Epidermal melanocyte (primary cell): ENCODE measurements around the gene DOLPP1.

ENCODE experiments used
- DNase-seq: peaks from one replicate; pipeline ENCODE4 v3.0.0; 2011; ENCODE audit warnings: low spot score; ENCODE audit not compliant: insufficient read length

The DOLPP1 gene

GRCh38 chr9:129094387-129095169 is 13.7 kb downstream of the DOLPP1 start:
- DNase-seq: no peak

- no peak for DNase-seq
These were observed 14.3 kb downstream of the DOLPP1 start for GRCh38 chr9:129095170-129095667.

DNA sequence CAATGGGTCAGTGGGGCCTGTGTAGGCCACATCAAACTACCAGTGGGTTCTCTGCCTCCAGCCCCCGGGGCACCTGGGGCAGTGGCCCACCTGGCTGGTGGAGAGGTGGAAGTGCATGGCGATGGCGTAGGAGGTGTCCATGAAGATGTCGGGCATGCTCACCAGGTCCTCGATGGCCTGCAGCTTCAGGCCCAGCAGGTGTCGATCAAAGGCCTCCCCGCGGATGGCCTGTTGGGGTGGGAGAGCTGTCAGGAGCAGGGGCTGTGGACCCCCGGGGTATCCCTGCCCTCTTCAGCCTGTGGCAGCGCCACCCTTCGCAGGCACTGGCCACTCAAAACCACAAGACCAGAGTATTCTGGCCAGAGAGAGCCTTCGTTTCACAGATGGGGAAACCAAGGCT is 15.0 kb downstream of the DOLPP1 start:
- DNase-seq: no peak

DNA sequence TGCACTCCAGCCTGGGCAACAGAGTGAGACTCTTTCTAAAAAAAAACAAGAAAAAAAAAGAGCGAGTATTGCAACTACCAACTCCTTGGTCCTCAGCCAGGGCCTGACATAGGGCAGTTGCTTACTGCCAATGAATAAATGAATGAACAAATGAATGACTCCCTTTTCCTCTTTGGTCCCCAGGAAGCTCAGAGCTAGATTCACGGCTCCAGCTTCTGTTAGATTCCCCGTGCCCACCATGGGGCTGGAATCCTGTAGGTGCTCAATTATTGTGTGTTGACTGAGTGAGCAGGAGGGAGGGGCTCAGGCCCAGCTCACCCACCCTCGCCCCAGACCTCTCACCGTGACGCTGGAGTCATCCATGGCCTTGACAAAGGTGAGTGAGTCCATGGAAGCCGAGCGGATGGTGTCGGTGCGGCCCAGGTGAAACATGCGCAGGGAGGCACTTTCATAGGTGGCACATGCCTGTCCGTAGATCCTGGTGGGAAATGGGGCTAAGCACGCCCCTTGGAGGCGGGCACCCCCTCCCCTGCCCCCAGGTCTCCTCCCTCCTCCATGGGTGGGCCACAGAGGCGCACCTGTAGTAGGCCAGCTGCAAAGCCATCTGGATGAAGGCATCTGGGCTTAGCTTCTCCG is 16.9 kb downstream of the DOLPP1 start:
- no peak for DNase-seq

GRCh38 chr9:129098328-129098727 is 17.4 kb downstream of the DOLPP1 start:
- no peak for DNase-seq

DNA sequence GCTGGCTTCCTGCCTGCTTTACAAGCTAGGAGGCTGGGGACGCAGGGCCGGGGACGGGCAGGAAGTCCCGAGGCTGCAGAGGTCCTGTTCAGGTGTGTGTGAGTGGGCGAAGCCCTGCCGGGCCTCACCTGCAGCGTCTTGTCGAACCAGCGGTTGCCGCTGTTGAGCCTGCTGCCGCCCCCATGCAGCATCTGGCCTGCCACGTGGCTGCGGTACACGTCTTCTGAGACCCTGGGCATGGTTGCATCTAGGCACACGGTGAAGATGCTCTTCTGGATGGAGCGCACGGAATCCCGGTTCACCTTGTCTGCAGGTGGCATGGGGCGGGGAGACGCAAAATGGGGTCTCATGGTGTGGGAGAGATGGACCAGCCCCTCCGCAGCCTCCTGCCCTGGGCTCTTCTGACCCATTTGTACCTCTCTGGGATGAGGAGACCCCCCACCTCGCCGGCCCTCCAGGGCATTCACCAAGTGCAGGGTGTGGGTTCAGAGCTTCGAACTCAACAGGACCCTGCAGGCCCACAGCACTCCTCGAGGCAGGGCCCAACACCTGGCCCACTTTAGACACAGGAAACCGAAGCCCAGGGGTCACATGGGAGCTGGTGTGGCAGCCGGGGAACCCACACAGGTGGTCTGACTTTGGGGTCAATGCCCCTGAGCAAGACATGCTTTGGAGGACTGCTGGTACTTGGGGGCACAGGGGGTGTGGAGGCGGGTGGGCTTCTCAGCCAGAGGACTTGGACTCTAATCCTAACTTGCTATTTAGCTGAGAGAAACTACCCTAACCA is 19.7 kb downstream of the DOLPP1 start:
- DNase-seq: no peak

- DNase-seq: no peak
These were observed 20.4 kb downstream of the DOLPP1 start for GRCh38 chr9:129101279-129101678.

- no peak for DNase-seq
These were observed 21.2 kb downstream of the DOLPP1 start for GRCh38 chr9:129102095-129102525.

GRCh38 chr9:129102791-129103594 is 22.1 kb downstream of the DOLPP1 start:
- DNase-seq: peak; percentile 66

DNA sequence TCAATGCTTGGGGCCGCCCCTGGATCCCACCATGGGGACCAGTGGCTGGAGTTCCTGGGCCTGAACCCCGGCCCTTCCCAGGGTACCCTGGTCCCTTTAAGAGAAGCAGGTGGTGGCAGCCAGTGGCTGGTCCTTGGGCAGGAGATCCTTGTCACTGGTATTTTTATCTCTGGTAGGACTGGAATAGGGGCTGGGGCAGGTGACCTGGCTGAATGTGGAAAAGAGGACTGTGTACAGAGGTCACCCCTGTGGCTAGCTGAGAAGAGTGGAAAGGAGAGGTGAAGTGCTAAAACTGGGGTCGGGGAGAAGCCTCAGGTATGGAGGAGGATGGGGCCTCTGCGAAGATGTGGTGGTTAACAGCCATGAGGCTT is 22.7 kb downstream of the DOLPP1 start:
- no peak for DNase-seq

- DNase-seq: no peak
These were observed 23.1 kb downstream of the DOLPP1 start for GRCh38 chr9:129104051-129104450.

DNA sequence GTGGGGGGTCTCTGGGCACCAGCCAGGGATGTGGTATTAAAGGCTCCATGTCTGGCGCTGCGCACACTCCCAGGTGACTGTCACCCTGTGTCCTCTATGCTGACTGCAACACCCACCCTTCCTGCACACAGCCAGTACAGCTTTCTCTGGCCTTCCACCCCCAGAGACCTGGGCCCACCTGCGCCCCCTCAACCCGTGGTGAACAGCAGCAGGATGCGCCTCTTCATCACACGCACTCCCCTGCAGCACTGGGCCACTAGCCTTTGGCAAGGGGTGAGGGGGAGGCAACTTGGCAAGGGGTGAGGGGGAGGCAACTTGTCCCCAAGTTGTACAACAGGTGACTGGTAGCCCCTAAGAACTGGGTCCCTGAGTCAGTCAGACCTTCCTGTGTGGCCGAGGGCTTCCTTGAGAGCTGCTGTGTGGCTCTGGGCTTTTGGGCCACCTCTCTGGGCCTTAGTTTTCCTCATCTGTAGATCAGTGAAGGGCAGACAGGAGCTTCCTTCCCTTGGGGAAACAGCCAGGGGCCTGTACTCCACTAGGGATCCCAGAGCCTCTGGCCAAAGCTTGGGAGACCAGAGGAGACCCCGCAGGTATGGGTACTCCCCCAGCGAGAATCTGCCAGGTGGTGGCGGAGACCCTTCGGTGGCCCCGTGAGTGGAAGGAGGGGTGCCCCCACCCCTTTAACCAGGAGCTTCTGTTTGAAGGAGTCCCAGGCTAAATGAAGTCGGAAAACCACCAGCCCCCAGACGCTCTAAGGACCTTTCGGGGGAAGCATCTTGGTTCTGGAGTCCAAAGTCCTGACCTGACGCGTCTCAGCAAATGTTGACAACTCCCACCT is 25.2 kb downstream of the DOLPP1 start:
- no peak for DNase-seq

DNA sequence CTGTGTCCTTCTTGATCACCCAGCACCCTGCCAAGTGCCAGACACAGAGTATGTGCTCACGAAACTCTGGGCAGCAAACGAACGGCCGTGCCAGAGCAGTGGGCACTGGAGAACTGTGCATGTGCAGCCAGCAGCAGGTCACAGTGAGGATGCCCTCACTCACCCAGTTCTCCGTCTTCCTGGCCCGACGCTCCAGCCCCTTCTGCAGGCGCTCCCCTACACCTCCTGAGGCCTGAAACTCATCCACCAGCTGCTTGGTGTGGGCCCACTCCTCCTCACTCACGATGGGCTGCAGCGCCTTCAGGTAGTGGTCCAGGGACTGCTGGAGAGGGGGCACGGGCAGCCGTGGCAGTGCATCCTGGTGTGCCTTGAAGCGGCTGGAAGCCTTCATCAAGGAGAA is 26.7 kb downstream of the DOLPP1 start:
- DNase-seq: no peak

GRCh38 chr9:129108083-129108804 is 27.3 kb downstream of the DOLPP1 start:
- no peak for DNase-seq

DNA sequence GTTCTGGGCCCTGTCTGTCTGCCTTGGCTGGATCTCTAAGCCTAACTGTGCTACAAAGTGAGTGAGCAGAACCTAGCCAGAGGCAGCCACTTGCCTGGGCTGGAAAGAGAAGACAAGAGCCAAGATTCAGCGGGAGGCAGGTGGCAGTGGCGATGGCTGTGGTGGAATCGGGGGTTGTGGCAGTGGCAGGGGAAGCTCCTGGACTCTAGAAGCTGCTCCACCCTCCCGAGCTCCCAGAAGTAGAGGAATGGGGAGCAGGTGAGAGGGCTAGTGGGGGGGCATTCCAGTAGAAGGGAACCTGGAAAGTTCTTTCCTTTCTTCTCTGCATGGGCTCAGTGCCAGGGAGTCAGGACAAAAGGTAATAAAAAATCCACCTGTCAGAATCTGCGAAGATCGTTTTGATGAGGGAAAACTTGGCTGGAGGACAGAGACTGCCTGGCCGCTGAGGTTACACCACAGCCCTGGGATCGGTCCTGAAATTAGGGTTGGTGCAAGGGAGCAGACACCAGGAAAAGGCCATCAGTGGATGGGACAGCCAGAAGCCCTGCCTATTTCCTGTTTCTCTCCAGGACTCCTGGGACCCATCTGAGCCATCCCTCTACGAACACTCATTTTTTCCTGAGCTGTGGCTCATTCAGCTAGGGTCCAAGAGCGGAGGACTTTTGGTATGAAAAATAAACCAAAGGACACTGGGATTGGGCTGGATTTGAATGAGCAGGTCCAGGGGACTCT is 28.1 kb downstream of the DOLPP1 start:
- no peak for DNase-seq

DNA sequence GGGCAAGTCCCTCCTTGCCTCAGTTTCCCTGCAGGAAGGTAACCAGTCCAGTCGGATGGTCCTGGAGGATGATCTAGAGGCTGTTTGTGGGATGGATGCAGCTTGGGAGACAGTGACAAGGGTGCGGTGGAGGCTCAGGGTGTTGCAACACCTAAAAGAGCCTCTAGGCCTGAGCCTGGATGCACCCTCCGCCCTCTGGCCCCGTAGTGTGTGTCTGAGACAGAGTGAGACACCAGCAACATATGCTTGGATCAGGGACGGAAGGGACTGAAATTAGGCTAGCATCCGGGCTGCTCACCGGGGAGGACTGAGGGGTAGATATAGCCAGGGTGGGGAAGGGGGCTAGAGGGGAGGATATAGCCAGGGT is 28.6 kb downstream of the DOLPP1 start:
- DNase-seq: no peak

DNA sequence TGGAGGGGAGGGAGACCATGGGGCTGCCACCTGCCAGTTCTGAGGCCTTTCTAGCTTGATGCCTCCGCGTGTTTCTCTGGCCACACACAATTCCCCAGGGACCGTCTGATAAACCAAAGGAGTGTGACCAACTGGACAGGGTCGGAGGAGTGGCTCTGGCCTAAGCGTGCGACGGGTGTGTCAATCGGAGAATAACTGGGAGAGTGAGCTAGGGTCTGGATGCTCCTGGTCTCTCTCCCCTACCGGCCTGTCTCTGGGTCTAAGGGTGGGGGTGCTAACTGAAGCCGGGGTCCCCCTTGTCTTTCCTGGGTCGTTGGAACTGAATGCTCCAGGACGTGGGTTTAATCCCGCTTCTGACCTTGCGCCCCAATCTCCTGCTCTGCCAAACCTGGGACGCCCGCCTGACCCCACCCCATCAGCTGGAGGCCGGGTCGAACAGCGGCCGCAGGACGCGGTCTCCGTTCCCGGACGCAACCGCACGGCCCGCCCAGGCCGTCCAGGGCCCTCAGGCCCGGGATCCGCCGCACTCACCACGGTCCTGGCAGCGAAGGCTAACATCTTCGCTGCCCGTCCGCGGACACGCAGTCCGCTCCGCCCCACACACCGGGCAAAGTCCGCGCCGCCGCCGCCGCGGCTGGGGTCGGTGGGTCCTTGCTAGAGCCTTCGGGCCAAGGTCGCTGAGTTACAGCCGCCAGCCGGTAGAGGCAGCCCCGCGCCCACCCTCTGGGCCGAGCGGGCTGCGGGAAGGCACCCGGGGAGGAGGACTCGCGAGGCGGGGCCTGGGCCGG is 29.2 kb downstream of the DOLPP1 start:
- peak; percentile 55 for DNase-seq
